Glutamatergic neuron (in vitro differentiated cells): Measurements from ENCODE around the gene SMURF1. TPM values are rescaled to one million over a fixed set of nuclear protein-coding genes. Genes with fewer than 3 reads are reported as not detected.

Experiments used
- DNase-seq: peaks from one replicate; pipeline ENCODE4 v3.0.0; 2022
- H3K27ac Mint-ChIP-seq: one replicate; pipeline ENCODE4 v1.8.0; 2020; ENCODE audit warnings: mild to moderate bottlenecking, mixed read lengths, inconsistent platforms; ENCODE audit not compliant: unreplicated experiment
- H3K27me3 Mint-ChIP-seq: one replicate; pipeline ENCODE4 v1.8.0; 2020; ENCODE audit warnings: mild to moderate bottlenecking, moderate library complexity, mixed read lengths, inconsistent platforms; ENCODE audit not compliant: unreplicated experiment
- H3K36me3 Mint-ChIP-seq: one replicate; pipeline ENCODE4 v1.8.0; 2020; ENCODE audit warnings: mild to moderate bottlenecking, mixed read lengths, inconsistent platforms; ENCODE audit not compliant: unreplicated experiment
- H3K4me1 Mint-ChIP-seq: one replicate; pipeline ENCODE4 v1.8.0; 2020; ENCODE audit warnings: mild to moderate bottlenecking, low read depth, mixed read lengths, inconsistent platforms; ENCODE audit not compliant: unreplicated experiment
- H3K4me3 Mint-ChIP-seq: one replicate; pipeline ENCODE4 v1.8.0; 2020; ENCODE audit warnings: mild to moderate bottlenecking, mixed read lengths, inconsistent platforms; ENCODE audit not compliant: unreplicated experiment
- H3K9me3 Mint-ChIP-seq: one replicate; pipeline ENCODE4 v1.8.0; 2020; ENCODE audit warnings: mild to moderate bottlenecking, moderate library complexity, mixed read lengths, inconsistent platforms; ENCODE audit not compliant: unreplicated experiment
- CTCF ChIP-seq: fragments of 200-600 bp; sonication (generic); IDR thresholded peaks from one replicate; pipeline ENCODE4 v1.5.0; 2021; ENCODE audit not compliant: partially characterized antibody, unreplicated experiment
- total RNA-seq: library from RNA; stranded (reverse); fragmentation: NEBNext Ultra II Directional; extraction: Animal tissue kit (Norgen Biotek cat#: 25700); gene quantifications from one replicate; pipeline ENCODE4 v1.2.1, GENCODE V29; 2021; ENCODE audit not compliant: unreplicated experiment

Gene SMURF1
- total RNA-seq, 1 donor from 2014 or later = 23.1 TPM

- Mint-ChIP-seq H3K4me1 (no peaks in the 10 kb centered on the region), H3K9me3 (peaks cover 3% of the 10 kb centered on the region), H3K36me3 (no peaks in the 10 kb centered on the region), H3K4me3 (no peak overlapping the region), H3K27ac (no peak overlapping the region), H3K27me3 (peaks cover 4% of the 10 kb centered on the region)
- DNase-seq = no peak
- TF ChIP-seq CTCF = no peak
Observed at GRCh38 chr7:99008921-99009530, 134.9 kb downstream of the SMURF1 start.

GRCh38 chr7:99008181-99008631 is 135.7 kb downstream of the SMURF1 start:
- no peak for TF ChIP-seq CTCF
- no peak for DNase-seq
- Mint-ChIP-seq H3K27me3 (peaks cover 4% of the 10 kb centered on the region), H3K9me3 (peaks cover 3% of the 10 kb centered on the region), H3K4me1 (no peaks in the 10 kb centered on the region), H3K4me3 (no peak overlapping the region), H3K36me3 (no peaks in the 10 kb centered on the region), H3K27ac (no peak overlapping the region)

GRCh38 chr7:99006739-99007424 is 137.0 kb downstream of the SMURF1 start:
- H3K36me3 Mint-ChIP-seq = no peaks in the 10 kb centered on the region
- no peak overlapping the region for H3K4me3 Mint-ChIP-seq
- no peaks in the 10 kb centered on the region for H3K4me1 Mint-ChIP-seq

GRCh38 chr7:99005776-99006175 is 138.1 kb downstream of the SMURF1 start:
- DNase-seq = no peak
- no peak for TF ChIP-seq CTCF
- no peak overlapping the region for H3K27ac Mint-ChIP-seq
- peaks cover 2% of the 10 kb centered on the region for H3K9me3 Mint-ChIP-seq
- no peaks in the 10 kb centered on the region for H3K36me3 Mint-ChIP-seq
- no peaks in the 10 kb centered on the region for H3K4me1 Mint-ChIP-seq
- H3K27me3 Mint-ChIP-seq = peaks cover 4% of the 10 kb centered on the region
- H3K4me3 Mint-ChIP-seq = no peak overlapping the region

More at GRCh38 chr7:99006739-99007424, 137.0 kb downstream of the SMURF1 start:
- no peak for DNase-seq
- TF ChIP-seq CTCF = no peak
- H3K27me3 Mint-ChIP-seq = peaks cover 4% of the 10 kb centered on the region
- no peak overlapping the region for H3K27ac Mint-ChIP-seq
- peaks cover 3% of the 10 kb centered on the region for H3K9me3 Mint-ChIP-seq
